Glutamatergic neuron (in vitro differentiated cells): ENCODE measurements around the gene HCAR1. TPM values are rescaled to one million over a fixed set of nuclear protein-coding genes. Genes with fewer than 3 reads are reported as not detected.
"Not testable (repeated sequence)": the region's sequence is repeated elsewhere in the genome, so short reads cannot be mapped to it uniquely, and the experiment has no call there.

Source experiments
- DNase-seq: peaks from one replicate; pipeline ENCODE4 v3.0.0; 2022
- H3K27ac Mint-ChIP-seq: one replicate; pipeline ENCODE4 v1.8.0; 2020; ENCODE audit warnings: mild to moderate bottlenecking, mixed read lengths, inconsistent platforms; ENCODE audit not compliant: unreplicated experiment
- H3K27me3 Mint-ChIP-seq: one replicate; pipeline ENCODE4 v1.8.0; 2020; ENCODE audit warnings: mild to moderate bottlenecking, moderate library complexity, mixed read lengths, inconsistent platforms; ENCODE audit not compliant: unreplicated experiment
- H3K36me3 Mint-ChIP-seq: one replicate; pipeline ENCODE4 v1.8.0; 2020; ENCODE audit warnings: mild to moderate bottlenecking, mixed read lengths, inconsistent platforms; ENCODE audit not compliant: unreplicated experiment
- H3K4me1 Mint-ChIP-seq: one replicate; pipeline ENCODE4 v1.8.0; 2020; ENCODE audit warnings: mild to moderate bottlenecking, low read depth, mixed read lengths, inconsistent platforms; ENCODE audit not compliant: unreplicated experiment
- H3K4me3 Mint-ChIP-seq: one replicate; pipeline ENCODE4 v1.8.0; 2020; ENCODE audit warnings: mild to moderate bottlenecking, mixed read lengths, inconsistent platforms; ENCODE audit not compliant: unreplicated experiment
- H3K9me3 Mint-ChIP-seq: one replicate; pipeline ENCODE4 v1.8.0; 2020; ENCODE audit warnings: mild to moderate bottlenecking, moderate library complexity, mixed read lengths, inconsistent platforms; ENCODE audit not compliant: unreplicated experiment
- CTCF ChIP-seq: fragments of 200-600 bp; sonication (generic); IDR thresholded peaks from one replicate; pipeline ENCODE4 v1.5.0; 2021; ENCODE audit not compliant: partially characterized antibody, unreplicated experiment
- total RNA-seq: library from RNA; stranded (reverse); fragmentation: NEBNext Ultra II Directional; extraction: Animal tissue kit (Norgen Biotek cat#: 25700); gene quantifications from one replicate; pipeline ENCODE4 v1.2.1, GENCODE V29; 2021; ENCODE audit not compliant: unreplicated experiment

Gene HCAR1
- total RNA-seq, 1 donor from 2014 or later: not detected

GRCh38 chr12:122752464-122753318 is 22.0 kb upstream of the HCAR1 start, which contains the start of gene DENR:
TSS of gene DENR (plus strand) at chr12:122752824. CDS start at chr12:122753702, 878 bp downstream.
- DNase-seq: peak; percentile 99
- Mint-ChIP-seq H3K27me3 (peaks cover 6% of the 10 kb centered on the region), H3K36me3 (no peaks in the 10 kb centered on the region), H3K9me3 (peaks cover 4% of the 10 kb centered on the region), H3K4me1 (peaks cover 11% of the 10 kb centered on the region), H3K27ac (peak within 1 kb of the TSS; percentile 89), H3K4me3 (peak within 1 kb of the TSS; percentile 88)
- TF ChIP-seq CTCF: peak; percentile 56

- Mint-ChIP-seq H3K4me1 (peaks cover 11% of the 10 kb centered on the region), H3K4me3 (peak overlapping the region; percentile 69), H3K27ac (peak overlapping the region; percentile 12)
- H3K36me3 Mint-ChIP-seq, H3K9me3 Mint-ChIP-seq, H3K27me3 Mint-ChIP-seq, DNase-seq: not testable (repeated sequence)
Measured at GRCh38 chr12:122750781-122751515, 20.3 kb upstream of the HCAR1 start.

- Mint-ChIP-seq H3K36me3 (no peaks in the 10 kb centered on the region), H3K27me3 (peaks cover 6% of the 10 kb centered on the region)
- no peak for TF ChIP-seq CTCF
Measured at GRCh38 chr12:122749569-122750332, 19.1 kb upstream of the HCAR1 start.

GRCh38 chr12:122747224-122748135 is 16.8 kb upstream of the HCAR1 start:
- no peaks in the 10 kb centered on the region for H3K9me3 Mint-ChIP-seq
- no peak for TF ChIP-seq CTCF
- H3K4me1 Mint-ChIP-seq: peaks cover 5% of the 10 kb centered on the region
- peaks cover 4% of the 10 kb centered on the region for H3K27me3 Mint-ChIP-seq
- no peak for DNase-seq
- no peak overlapping the region for H3K27ac Mint-ChIP-seq
- no peak overlapping the region for H3K4me3 Mint-ChIP-seq
- H3K36me3 Mint-ChIP-seq: no peaks in the 10 kb centered on the region

More at GRCh38 chr12:122749569-122750332, 19.1 kb upstream of the HCAR1 start:
- Mint-ChIP-seq H3K9me3 (peaks cover 4% of the 10 kb centered on the region), H3K27ac (no peak overlapping the region), H3K4me1 (peaks cover 11% of the 10 kb centered on the region), H3K4me3 (no peak overlapping the region)
- no peak for DNase-seq
